HG03045 (cell line): ENCODE results near the gene DSCAM.
"Not testable (repeated sequence)": the region's sequence is repeated elsewhere in the genome, so short reads cannot be mapped to it uniquely, and the experiment has no call there.

ENCODE experiments used
- ATAC-seq: cut with Tn5 transposase; IDR thresholded peaks from one replicate; pipeline ENCODE4 v1.9.1; 2021; ENCODE audit warnings: mild to moderate bottlenecking, moderate library complexity; ENCODE audit not compliant: unreplicated experiment

Gene DSCAM

DNA sequence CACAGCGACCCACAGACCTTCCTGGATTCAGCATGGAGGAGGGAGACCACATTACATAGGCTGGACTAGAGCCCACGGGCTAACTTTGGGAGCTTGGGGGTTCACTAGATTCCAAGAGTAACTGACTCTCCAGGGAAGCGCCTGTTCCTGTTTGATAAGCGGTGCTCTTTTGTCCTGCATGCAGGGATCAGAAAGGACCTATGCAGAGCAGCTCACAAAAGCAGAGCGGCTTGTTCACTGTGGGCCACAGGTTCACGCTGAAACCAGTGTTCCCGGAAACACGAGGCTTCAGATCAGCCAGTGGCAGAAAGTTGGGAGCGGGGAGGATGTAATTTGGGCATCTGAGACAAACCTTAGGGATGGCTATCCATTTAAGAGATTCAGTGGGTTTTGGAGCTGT lies 575.8 kb downstream of the DSCAM start:
- ATAC-seq = no peak

DNA sequence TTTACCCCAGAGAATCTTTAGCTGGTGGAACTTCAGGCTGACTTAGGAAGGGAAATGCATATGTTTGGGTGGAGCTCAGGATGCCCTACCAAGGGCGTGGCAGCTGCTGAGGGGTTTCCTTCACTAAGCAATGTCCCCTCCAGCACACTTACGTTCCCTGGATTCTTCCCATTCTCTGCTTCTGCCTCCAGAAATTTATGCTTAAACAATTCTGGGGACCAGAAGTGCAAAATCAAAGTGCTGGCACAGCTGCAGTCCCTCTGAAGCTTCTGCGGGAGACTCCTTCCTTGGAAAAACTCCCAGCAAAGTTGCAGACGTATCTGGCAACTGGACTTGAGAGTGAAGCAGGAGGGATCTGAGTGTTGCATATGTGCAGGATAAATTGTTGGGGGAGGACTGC lies 576.9 kb downstream of the DSCAM start:
- no peak for ATAC-seq

DNA sequence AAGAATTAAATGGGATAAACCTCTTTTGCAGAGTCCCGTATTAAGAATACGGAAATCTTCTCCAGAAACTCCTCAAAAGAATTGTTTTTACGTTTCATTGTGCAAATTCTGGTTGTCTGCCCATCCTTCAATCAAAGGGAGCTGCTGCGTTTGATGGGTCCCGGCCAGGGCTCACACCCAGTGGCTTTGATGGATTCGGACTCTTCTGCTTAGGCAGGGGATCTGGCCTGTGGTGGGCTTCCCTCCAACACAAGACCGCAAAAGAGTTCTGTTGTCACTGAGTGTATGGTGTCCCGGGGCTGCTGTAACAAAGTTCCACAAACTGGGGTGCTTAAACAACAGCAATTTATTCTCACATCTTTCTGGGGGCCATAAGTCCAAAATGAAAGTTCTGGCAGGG lies 577.7 kb downstream of the DSCAM start:
- ATAC-seq = no peak

DNA sequence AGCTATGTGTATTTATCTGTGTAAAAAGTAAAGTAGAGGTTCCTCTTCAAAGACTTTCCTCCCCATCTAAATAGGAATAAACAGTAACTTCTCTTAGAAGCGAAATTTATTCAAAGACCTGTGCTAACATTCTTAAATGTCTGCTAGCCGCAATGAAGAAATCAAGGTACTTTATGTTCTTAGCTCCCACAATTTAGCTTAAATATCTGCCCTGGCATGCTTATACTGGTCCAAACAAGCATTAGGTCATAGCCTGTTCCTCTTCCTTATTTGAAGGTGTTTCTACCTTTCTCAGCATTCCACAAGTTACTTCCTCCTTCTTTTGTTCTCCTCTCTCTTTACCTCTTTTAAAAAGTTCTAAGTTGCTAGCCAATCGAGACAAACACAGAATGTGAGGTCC lies 588.5 kb downstream of the DSCAM start:
- ATAC-seq = not testable (repeated sequence)

DNA sequence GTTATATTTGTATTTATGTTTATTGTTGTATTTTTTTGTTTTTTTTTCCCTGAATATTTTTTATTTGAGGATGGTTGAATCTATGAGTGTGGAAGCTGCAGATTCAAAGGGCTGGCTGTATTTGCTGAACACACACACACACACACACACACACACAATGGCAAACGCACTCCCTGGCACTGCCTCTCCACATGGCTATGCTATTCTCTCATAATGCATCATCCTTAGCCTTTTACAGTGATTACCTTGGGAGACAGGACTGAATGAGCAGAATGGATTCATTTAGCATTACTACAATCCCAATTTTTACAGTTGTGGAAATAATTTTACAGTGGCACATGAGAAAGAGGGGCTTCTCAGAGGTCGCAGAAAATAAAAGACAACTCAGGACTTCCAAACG lies 589.6 kb downstream of the DSCAM start:
- ATAC-seq = no peak

DNA sequence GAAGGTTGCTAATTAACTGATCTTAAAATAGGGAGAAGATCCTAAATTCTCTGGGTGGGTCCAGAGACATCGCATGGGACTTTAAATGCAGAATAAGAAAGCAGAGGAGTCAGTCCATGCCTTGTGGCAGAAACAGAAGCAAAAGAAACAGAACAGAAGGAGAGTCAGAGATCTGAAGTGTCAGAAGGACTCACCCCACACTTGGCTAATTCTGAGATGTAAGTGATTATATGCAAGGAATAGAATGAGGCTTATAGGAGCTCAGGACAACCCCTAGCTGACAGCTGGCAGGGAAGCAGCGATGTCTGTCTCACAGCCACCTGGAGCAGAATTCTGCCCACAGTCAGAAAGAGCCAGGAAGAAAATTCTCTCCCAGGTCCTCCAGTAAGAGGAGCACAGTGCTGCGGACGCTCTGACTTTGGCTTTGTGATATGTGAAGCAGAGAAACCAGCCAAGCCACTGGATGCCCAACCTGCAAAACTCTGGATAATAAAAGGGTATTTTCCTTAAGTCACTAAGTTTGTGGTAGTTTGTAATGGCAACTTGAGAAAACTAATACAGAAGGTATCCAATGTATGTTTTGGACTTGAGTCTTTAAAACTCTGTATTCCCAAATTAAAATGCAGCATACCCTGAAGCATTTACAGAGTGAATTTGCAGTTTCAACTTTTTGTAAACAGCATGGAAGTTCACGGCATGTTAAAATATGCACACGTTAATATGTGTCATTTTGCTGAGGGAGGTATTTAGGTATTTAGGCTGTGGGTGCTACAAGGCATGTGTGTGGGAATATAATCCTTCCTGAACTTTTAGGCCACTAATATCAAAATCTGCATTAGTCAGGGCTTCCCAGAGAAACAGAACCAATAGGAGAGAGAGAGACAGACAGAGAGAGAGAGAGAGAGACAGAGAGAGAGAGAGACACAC lies 591.2 kb downstream of the DSCAM start:
- no peak for ATAC-seq

DNA sequence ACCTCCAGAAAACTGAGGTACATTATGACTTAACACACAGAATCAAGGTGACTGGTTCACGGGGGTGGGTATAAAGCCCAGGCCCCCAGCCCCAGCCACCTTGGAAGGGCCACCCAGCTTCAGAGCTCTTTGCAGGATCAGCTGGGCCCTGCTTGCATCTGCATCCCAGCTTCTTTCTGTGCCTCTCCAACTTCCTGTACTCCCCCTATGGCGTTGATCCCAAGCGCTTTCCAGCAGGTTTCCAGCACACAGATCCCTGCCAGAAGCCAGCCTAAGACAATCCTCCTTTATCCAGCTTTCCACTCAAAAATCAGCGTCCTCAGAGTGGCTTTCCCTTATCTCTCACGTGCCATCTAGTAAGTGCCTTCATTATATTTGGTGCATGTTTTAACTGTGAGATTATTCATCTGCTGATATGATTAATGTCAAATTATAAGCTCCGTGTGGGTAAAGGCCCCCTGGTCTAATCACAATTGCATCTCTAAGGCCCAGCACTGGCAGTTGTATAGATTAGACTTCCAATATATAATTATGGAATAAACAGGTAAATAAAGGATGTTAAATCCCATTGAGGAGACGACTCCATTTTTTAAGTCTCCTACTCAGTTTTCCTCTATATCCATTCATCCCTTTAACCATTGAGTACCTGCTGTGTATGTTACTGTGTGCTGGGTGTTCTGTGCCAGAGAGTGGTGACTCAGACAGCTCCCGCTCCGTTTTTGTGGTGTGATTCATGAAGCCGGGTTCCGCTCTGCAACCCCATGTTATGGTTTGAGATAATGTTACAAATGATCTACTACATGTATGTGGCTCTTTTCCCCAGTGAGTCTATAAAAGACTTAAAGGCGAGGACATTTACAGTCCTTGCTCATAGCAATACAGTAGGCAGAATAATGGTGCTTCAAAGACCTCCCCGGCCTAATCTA lies 592.2 kb downstream of the DSCAM start:
- no peak for ATAC-seq

DNA sequence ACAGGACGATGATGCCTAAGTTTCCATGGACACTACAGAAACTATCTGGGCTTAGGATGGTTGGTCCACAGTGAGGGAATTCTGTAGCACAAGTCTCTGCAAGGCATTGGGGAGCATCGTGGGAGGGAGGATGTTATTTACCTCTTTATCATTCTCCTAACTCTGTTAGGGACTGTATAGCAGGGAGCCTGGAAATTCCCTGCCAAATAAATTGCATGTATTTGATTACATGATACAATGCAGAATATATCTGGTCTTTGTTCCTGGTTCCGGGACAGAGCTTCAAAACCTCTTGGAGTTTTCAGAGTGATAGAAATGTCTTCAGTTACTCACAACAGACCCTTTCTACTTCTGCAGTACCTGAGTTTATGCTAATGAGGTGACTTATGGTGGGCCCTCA lies 593.8 kb downstream of the DSCAM start:
- ATAC-seq = no peak

DNA sequence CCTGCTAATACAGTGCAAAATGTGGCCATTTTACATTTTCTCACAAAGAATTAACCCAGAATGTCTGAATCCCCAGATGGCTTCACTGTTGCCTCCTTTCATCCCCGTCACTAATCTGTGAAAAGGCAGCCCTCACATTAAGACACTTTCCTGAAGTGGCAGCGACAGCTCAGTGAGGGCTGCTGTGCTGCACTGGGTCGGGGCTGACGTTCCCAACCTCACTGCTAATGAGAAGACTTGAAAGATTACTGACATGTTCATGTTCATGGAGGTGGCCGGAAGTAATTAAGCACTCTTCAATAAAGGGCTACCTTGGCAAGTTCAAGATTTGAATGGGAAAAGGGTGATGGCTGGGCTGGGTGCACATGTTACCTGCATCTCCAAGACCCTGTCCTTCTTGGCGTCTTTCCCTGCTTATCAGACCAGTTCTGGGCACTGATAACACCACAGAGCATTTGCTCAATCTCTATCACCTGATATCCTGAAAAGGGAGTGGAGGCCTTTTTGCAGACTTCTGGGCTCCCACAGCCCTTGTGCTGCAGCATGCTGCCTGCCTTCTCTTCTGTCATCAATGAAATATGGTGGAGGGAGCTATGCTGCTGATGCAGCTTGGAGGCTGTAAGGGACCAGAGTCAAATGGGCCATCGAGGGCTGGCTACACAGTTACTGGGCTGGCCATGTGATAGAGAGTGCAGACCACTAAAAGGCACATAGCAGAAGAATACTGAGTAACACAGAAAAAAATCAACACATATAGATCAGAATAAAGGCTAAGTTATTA lies 596.3 kb downstream of the DSCAM start:
- no peak for ATAC-seq

DNA sequence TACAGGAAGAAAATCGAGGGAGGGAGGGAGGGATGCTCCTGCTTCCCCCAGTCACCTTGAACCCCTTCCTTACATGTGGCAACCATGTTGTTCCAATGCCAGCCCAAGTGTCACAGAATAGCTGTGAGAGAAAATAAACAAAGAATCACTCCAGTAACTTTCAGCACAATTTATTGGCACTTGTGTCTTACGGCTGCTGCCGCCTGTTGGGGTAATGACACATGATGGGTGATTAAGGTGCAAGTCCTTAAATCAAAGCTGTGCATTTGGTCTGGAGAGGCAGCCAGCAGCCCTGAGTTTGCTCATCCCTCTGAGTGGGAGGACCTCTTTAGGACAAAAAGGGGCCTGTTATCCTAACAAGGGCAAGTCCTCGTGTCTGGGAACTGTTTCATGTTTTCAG lies 602.0 kb downstream of the DSCAM start:
- no peak for ATAC-seq

DNA sequence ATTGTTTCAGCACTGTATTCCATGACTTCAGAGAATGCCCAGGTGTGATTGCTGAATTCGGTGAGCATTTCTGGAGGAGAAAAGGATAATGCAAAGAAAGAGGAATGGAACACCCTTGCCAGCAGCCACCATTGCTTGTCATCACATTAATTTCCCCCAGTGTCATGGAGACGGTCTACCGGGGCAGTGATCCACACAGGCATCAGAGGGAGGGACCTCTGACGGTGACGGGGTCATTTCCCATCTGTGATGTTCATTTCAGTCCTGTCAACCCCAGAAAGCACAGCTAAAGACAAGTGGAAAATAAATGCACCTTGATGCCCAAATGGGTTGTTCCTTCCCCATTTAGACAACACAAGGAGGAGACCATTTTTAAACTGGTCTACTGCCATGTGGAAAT lies 603.3 kb downstream of the DSCAM start:
- ATAC-seq = no peak

DNA sequence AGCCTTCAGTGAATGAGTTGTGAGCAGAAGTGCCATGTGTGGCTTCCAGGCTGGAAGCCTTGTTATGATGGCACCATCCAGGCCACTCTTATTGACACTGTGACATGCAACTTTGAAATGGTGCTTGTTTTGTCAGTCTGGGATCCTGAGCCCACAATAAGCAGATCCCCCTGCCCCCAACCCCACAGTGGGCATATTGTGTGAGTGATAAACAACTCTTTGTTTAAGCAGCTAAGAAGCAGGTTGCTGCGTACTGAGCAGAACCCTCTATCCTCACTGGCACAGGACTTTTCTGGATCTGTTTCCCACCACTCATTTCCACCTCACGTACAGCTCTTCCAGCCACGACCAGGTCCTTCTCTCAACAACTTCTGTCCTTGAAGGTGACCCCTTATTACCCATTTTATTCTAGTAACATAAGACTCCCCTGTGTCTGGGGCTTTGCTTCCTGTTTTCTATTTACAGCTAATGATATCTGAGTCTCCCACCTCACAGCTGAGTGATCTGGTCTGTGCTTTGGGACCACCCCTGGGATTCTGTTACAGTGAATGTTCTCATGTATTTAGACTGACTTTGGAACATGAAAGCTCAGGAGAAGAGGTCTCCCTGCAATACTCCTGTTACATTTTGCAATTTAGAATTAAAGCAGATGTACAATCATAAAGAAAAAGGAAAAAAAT lies 604.2 kb downstream of the DSCAM start:
- no peak for ATAC-seq

DNA sequence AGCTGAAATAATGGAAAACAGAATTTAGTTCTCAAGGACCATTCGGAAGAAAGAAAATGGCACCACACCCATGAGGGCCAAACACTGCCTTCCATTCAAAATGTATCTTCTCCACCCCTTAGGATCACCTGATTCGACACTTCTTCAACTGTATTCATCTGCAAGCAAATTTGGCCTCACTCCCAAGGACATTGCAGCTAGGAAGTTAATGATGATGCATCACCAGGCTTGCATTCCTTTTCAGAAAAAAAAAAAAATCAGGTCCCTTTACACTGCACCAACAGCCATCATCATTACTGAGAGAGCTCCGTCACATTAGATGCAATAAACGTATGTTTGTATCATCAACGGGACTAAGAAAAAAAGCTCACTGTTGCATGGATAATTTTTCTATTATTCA lies 611.4 kb downstream of the DSCAM start:
- no peak for ATAC-seq

DNA sequence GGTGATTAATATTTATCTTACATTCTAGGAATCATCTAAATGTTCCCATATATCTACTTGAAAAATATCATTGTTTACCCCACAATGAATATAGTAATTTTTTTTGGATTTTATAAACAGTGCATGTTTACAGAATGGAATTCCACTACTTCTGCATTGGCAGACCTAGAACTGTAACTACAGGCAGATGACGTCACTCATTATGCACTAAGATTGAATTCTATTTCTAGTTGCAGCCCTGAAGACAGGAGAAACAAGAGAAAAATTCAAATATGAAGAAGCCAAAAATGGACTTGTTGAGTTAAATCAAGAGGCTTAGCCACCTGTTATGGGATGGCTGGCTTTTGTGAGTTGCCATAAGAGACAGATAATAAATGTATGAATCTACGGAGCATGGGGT lies 615.0 kb downstream of the DSCAM start:
- ATAC-seq = no peak

DNA sequence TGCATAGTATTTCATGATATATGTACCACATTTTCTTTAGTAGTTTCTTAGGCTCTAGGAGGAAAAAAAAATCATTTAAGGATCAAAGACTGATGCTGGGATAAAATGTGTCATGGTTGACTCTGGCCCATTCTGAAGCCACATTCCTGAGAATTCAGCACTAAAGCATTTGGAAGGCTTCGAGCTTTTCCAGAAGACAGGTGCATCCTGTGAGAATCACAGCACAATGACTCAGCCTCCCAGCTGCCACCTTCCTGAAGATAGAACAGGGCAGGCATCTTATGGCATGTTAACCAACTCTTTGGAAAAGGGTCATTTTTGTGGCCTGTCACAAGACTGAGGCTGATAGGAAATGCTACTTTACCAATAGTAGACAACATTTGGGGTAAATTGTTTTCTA lies 619.9 kb downstream of the DSCAM start:
- no peak for ATAC-seq

DNA sequence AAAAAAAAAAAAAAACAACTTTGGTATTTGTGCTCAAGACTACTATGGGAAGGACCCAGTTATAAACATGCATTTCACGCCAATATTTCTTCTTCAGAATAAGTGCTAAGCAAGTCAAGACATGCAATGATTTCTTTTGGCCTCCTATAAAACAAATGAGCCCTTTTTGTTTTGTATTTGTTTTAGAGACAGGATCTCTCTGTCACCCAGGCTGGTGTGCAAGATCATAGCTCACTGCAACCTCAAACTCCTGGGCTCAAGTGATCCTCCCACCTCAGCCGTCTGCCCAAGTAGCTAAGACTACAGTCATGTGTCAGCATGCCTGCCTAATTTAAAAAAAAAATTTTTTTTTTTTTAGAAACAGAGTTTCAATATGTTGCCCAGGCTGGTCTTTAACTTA lies 631.0 kb downstream of the DSCAM start:
- no peak for ATAC-seq

DNA sequence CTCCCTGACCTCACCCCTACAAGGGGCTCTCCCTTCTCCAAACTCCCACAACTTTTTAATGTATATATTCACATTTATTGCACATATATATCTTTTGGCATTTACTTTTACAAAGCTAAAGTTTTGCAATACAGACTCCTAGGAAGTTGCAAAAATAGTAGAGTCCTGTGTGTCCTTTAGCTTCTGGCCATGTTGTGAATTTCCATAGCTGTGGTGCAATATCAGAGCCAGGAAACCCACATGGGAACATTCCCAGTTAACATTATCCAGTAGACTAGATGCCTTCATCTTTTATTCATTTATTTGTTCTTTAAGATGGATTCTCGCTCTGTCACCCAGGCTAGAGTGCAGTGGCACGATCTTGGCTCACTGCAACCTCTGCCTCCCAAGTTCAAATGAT lies 636.7 kb downstream of the DSCAM start:
- ATAC-seq = no peak

DNA sequence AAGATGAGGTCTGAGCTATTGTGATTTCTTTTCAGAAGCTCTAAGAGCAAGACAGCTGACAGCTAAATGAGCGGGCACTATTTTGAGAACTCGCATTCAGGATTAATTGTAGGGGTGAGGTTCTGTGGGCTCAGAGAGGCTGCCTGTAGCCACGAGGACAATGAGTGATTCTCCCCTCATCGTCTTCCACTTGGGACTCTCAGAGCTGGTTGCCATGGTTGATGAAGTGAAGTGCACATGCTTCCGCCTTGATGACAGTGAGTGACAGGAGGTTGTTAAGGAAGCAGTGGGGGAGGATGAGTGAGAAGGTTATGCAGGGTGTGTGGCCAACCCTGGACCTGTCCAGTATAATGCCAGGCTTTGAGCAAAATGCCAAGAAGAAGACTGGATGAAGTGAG lies 638.0 kb downstream of the DSCAM start:
- no peak for ATAC-seq

DNA sequence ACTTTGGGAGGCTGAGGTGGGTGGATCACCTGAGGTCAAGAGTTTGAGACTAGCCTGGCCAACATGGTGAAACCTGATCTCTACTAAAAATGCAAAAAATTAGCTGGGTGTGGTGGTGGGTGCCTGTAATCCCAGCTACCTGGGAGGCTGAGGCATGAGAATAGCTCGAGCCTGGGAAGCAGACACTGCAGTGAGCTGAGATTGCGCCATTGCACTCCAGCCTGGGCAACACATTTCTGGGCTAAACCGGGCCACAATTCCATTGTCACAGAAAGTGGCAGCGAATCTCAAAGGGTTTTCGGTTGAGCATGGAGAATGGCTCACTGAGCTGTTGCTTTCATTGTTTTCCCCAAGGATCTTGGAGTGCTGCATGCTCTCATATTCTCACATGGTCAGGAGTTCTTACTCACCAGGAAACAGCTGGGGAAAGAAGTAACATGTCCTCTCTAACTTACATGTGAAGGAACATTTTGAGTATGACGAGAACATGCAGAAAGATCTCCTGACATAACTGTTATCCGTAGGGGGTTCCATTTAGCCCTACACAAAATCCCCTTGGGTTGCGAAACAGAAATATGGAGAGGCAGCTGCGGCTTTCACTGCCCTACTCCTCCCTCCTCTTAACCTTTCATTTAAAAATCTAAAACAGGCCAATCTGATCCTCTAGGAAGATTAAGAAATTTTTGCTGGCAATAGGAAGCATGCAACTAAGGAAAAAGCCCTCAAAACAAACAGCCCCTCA lies 638.6 kb downstream of the DSCAM start:
- no peak for ATAC-seq

DNA sequence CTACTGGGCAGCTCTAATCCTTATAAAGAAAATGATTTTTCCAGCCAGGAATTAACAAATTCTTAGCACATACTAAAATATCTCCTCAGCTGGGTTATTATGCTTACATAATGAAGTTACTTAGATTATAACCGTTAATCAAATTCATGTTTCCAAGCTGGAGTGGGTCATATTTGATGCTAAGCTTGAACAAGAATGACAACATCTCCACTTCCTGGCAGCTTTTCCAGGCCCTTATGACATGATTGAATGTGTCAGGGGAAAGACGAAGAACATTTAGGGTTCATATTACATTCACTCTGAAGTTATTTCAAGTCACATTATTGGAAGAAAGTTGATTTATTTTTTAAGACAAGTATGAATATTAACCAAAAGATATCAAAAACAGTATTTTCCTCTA lies 646.0 kb downstream of the DSCAM start:
- ATAC-seq = no peak
